Liver (tissue), 3 donors: ENCODE results near the gene PFKL.

Source experiments
- CTCF ChIP-seq: fragments of 150-350 bp; IDR thresholded peaks from 2 replicates; pipeline ENCODE4 v1.5.1; 2017; ENCODE audit warnings: improper control_type of control experiment, low read depth, low read length; ENCODE audit not compliant: missing input control
- FOXA1 ChIP-seq: IDR thresholded peaks from 2 replicates; pipeline ENCODE4 v1.6.1; 2016; ENCODE audit warnings: antibody characterized with exemption
- GABPA ChIP-seq, 2 donors: IDR thresholded peaks in 1 of 2; conservative IDR thresholded peaks in 1 of 2; 2 replicates each; pipeline ENCODE4 v1.6.1; 2016; ENCODE audit warnings: antibody characterized with exemption in 2 of 2, mild to moderate bottlenecking in 1 of 2, moderate library complexity in 1 of 2
- JUND ChIP-seq, 2 donors: IDR thresholded peaks; 2 replicates each; pipeline ENCODE4 v1.6.1; 2016; ENCODE audit warnings: antibody characterized with exemption in 2 of 2
- RAD21 ChIP-seq, 2 donors: IDR thresholded peaks; 2 replicates each; pipeline ENCODE4 v1.6.1; 2016; ENCODE audit warnings: antibody characterized with exemption in 2 of 2, mild to moderate bottlenecking in 2 of 2
- RXRA ChIP-seq, 2 donors: IDR thresholded peaks; 2 replicates each; pipeline ENCODE4 v1.6.1; 2017 to 2018; ENCODE audit warnings: antibody characterized with exemption in 2 of 2, mild to moderate bottlenecking in 1 of 2
- SP1 ChIP-seq: IDR thresholded peaks from 2 replicates; pipeline ENCODE4 v1.6.1; 2018; ENCODE audit warnings: antibody characterized with exemption, mild to moderate bottlenecking
- TAF1 ChIP-seq: conservative IDR thresholded peaks from 2 replicates; pipeline ENCODE4 v1.6.1; 2016; ENCODE audit warnings: antibody characterized with exemption, mild to moderate bottlenecking
- ZBTB33 ChIP-seq: IDR thresholded peaks from 2 replicates; pipeline ENCODE4 v1.6.1; 2016; ENCODE audit warnings: antibody characterized with exemption
- donor health status: healthy.
- donor health status: healthy.

GRCh38 chr21:44365251-44365966 lies 65.6 kb downstream of the PFKL start:
- no peak for TF ChIP-seq CTCF
- no peak for TF ChIP-seq TAF1
- no peak for TF ChIP-seq GABPA (IDR thresholded peaks at IDR 0.05 in 1 of 2, conservative IDR thresholded peaks at IDR 0.05 in 1 of 2)
- TF ChIP-seq RXRA (IDR thresholded peaks at IDR 0.05), result no peak
- TF ChIP-seq SP1, result no peak
- no peak for TF ChIP-seq RAD21 (IDR thresholded peaks at IDR 0.05)
- no peak for TF ChIP-seq ZBTB33
- no peak for TF ChIP-seq JUND (IDR thresholded peaks at IDR 0.05)
- no peak for TF ChIP-seq FOXA1
